Peyer's patch (tissue), 4 donors: ENCODE data around the gene SPARCL1. TPM values are rescaled to one million over a fixed set of nuclear protein-coding genes. Genes with fewer than 3 reads are reported as not detected.
"Not testable (repeated sequence)": the region's sequence is repeated elsewhere in the genome, so short reads cannot be mapped to it uniquely, and the experiment has no call there.

Experiments used
- DNase-seq, 3 donors: peaks; one replicate each; pipeline ENCODE4 v3.0.0-alpha.2; 2017 to 2019
- H3K27ac ChIP-seq, 4 donors: fragments of 200-600 bp; sonication (generic); one replicate each; pipeline ENCODE4 v1.5.1; 2016 to 2019
- H3K27me3 ChIP-seq, 2 donors: fragments of 200-600 bp; sonication (generic); one replicate each; pipeline ENCODE4 v1.5.1; 2019
- H3K36me3 ChIP-seq, 3 donors: fragments of 200-600 bp; sonication (generic); one replicate each; pipeline ENCODE4 v1.5.1; 2016 to 2019
- H3K4me1 ChIP-seq, 4 donors: fragments of 200-600 bp; sonication (generic); one replicate each; pipeline ENCODE4 v1.5.1; 2016 to 2019
- H3K4me3 ChIP-seq, 4 donors: fragments of 200-600 bp; sonication (generic); 1 replicate in 3 of 4; 2 replicates in 1 of 4; pipeline ENCODE4 v1.5.1; 2016 to 2019; ENCODE audit warnings: mild to moderate bottlenecking in 1 of 4
- H3K9me3 ChIP-seq, 4 donors: fragments of 200-600 bp; sonication (generic); one replicate each; pipeline ENCODE4 v1.5.1; 2016 to 2019; ENCODE audit warnings: mild to moderate bottlenecking in 1 of 4
- CTCF ChIP-seq, 6 experiments: fragments of 450-650 bp in 4 of 6; fragments of 200-600 bp in 2 of 6; sonication (generic) in 1 of 6; IDR thresholded peaks; one replicate each; pipeline ENCODE4 v1.5.1; 2017 to 2019; ENCODE audit warnings: antibody characterized with exemption in 6 of 6, mild to moderate bottlenecking in 3 of 6, moderate library complexity in 1 of 6
- POLR2A ChIP-seq, 2 donors: fragments of 450-650 bp; IDR thresholded peaks; one replicate each; pipeline ENCODE4 v1.5.1; 2017; ENCODE audit warnings: antibody characterized with exemption in 2 of 2, mild to moderate bottlenecking in 2 of 2, moderate library complexity in 2 of 2
- total RNA-seq, 4 donors: library from RNA; depleted of rRNA; stranded (reverse); fragments of >200 nt; gene quantifications; one replicate each; pipeline ENCODE4 v1.1.0, GENCODE V29; 2016

The SPARCL1 gene
- total RNA-seq, 4 donors from 2014 or later: 37.1 to 120 (median 117) TPM

GRCh38 chr4:87490664-87491369, 38.4 kb downstream of the SPARCL1 start:
- H3K27ac ChIP-seq: peak overlapping the region in 2 of 4 donors; percentile 11 to 18
- no peak for DNase-seq
- TF ChIP-seq CTCF (IDR thresholded peaks at IDR 0.05) (no peak), POLR2A (IDR thresholded peaks at IDR 0.05) (no peak)
- no peak overlapping the region for H3K4me3 ChIP-seq
- H3K36me3 ChIP-seq: peaks cover 0 to 35% (median 0%) of the 10 kb centered on the region in 3 donors
- H3K27me3 ChIP-seq: no peaks in the 10 kb centered on the region
- no peaks in the 10 kb centered on the region for H3K9me3 ChIP-seq
- no peaks in the 10 kb centered on the region for H3K4me1 ChIP-seq

- no peak for TF ChIP-seq POLR2A (IDR thresholded peaks at IDR 0.05)
- TF ChIP-seq CTCF (IDR thresholded peaks at IDR 0.05): no peak
- peaks cover 0 to 35% (median 0%) of the 10 kb centered on the region in 3 donors for H3K36me3 ChIP-seq
- no peaks in the 10 kb centered on the region for H3K9me3 ChIP-seq
- H3K27me3 ChIP-seq: no peaks in the 10 kb centered on the region
- H3K4me3 ChIP-seq: no peak overlapping the region
- DNase-seq: no peak
- no peaks in the 10 kb centered on the region for H3K4me1 ChIP-seq
- H3K27ac ChIP-seq: no peak overlapping the region
Observed at GRCh38 chr4:87489678-87490077, 39.5 kb downstream of the SPARCL1 start.

GRCh38 chr4:87488666-87489065, 40.5 kb downstream of the SPARCL1 start:
- not testable (repeated sequence) for H3K4me3 ChIP-seq, H3K9me3 ChIP-seq, H3K27me3 ChIP-seq, H3K4me1 ChIP-seq, DNase-seq
- peaks cover 0 to 27% (median 0%) of the 10 kb centered on the region in 3 donors for H3K36me3 ChIP-seq
- H3K27ac ChIP-seq: peak overlapping the region in 2 of 4 donors; percentile 20 to 31

- H3K4me1 ChIP-seq, H3K9me3 ChIP-seq, H3K27me3 ChIP-seq, H3K27ac ChIP-seq, DNase-seq, H3K4me3 ChIP-seq: not testable (repeated sequence)
- peaks cover 0 to 20% (median 0%) of the 10 kb centered on the region in 3 donors for H3K36me3 ChIP-seq
Observed at GRCh38 chr4:87483247-87483646, 45.9 kb downstream of the SPARCL1 start.

GRCh38 chr4:87481377-87481776, 47.8 kb downstream of the SPARCL1 start:
- Histone ChIP-seq H3K27ac (no peak overlapping the region), H3K27me3 (no peaks in the 10 kb centered on the region), H3K36me3 (peaks cover 0 to 19% (median 0%) of the 10 kb centered on the region in 3 donors), H3K4me3 (no peak overlapping the region), H3K9me3 (no peaks in the 10 kb centered on the region), H3K4me1 (no peaks in the 10 kb centered on the region)
- DNase-seq: no peak
- no peak for TF ChIP-seq CTCF (IDR thresholded peaks at IDR 0.05)

- Histone ChIP-seq H3K27ac (no peak overlapping the region), H3K27me3 (no peaks in the 10 kb centered on the region), H3K36me3 (peaks cover 0 to 25% (median 0%) of the 10 kb centered on the region in 3 donors), H3K4me1 (no peaks in the 10 kb centered on the region), H3K4me3 (no peak overlapping the region), H3K9me3 (no peaks in the 10 kb centered on the region)
- TF ChIP-seq POLR2A (IDR thresholded peaks at IDR 0.05): no peak
- no peak for TF ChIP-seq CTCF (IDR thresholded peaks at IDR 0.05)
- DNase-seq: no peak
Observed at GRCh38 chr4:87478732-87479250, 50.4 kb downstream of the SPARCL1 start.
